Keratinocyte (primary cell): ENCODE measurements around the gene IFT81. TPM values are rescaled to one million over a fixed set of nuclear protein-coding genes. Genes with fewer than 3 reads are reported as not detected.

Experiments
- DNase-seq: peaks from one replicate; pipeline ENCODE4 v3.0.0-alpha.2; 2011; ENCODE audit warnings: low read depth, missing footprints, low spot score
- FAIRE-seq: peaks from 2 replicates; lab custom pipeline; 2011; peaks lifted over from hg19 to GRCh38; lab: Jason Lieb, UNC
- H2AFZ ChIP-seq: 2 replicates; pipeline ENCODE4 v1.6.0; 2012; ENCODE audit warnings: low read length, control low read depth, inconsistent platforms; ENCODE audit not compliant: control insufficient read depth
- H3K27ac ChIP-seq: 2 replicates; pipeline ENCODE4 v1.5.1; 2011; ENCODE audit warnings: low read length; ENCODE audit not compliant: control insufficient read depth, insufficient read depth
- H3K27me3 ChIP-seq: 3 replicates; pipeline ENCODE4 v1.6.0; 2011; ENCODE audit warnings: low read length; ENCODE audit not compliant: control insufficient read depth, insufficient read depth; ENCODE audit errors: extremely low read depth
- H3K36me3 ChIP-seq, 2 experiments: 2 replicates in 1 of 2; 3 replicates in 1 of 2; pipeline ENCODE4 v1.5.1; 2011; ENCODE audit warnings: low read length in 2 of 2, mild to moderate bottlenecking in 1 of 2; ENCODE audit not compliant: control insufficient read depth in 2 of 2, insufficient read depth in 2 of 2; ENCODE audit errors: extremely low read depth in 1 of 2
- H3K4me1 ChIP-seq: 3 replicates; pipeline ENCODE4 v1.5.1; 2011; ENCODE audit warnings: low read length; ENCODE audit not compliant: control insufficient read depth, insufficient read depth; ENCODE audit errors: extremely low read depth
- H3K4me2 ChIP-seq: 3 replicates; pipeline ENCODE4 v1.6.0; 2011; ENCODE audit warnings: low read depth, low read length; ENCODE audit not compliant: control insufficient read depth, insufficient read depth; ENCODE audit errors: extremely low read depth
- H3K4me3 ChIP-seq, 3 experiments: fragments of 200-600 bp in 1 of 3; sonication (generic) in 1 of 3; 2 replicates in 2 of 3; 3 replicates in 1 of 3; pipeline ENCODE4 v1.5.1; 2011 to 2016; ENCODE audit warnings: low read length in 3 of 3, mild to moderate bottlenecking in 3 of 3, control low read depth in 2 of 3, inconsistent platforms in 1 of 3, low read depth in 1 of 3, mixed read lengths in 1 of 3, mixed run types in 1 of 3, moderate library complexity in 1 of 3; ENCODE audit not compliant: control insufficient read depth in 2 of 3, insufficient read depth in 2 of 3; ENCODE audit errors: extremely low read depth in 1 of 3
- H3K79me2 ChIP-seq: 2 replicates; pipeline ENCODE4 v1.6.0; 2012; ENCODE audit warnings: low read length; ENCODE audit not compliant: control insufficient read depth, insufficient read depth
- H3K9ac ChIP-seq: 3 replicates; pipeline ENCODE4 v1.6.0; 2011; ENCODE audit warnings: low read length; ENCODE audit not compliant: control insufficient read depth, insufficient read depth; ENCODE audit errors: extremely low read depth
- H3K9me1 ChIP-seq: 3 replicates; pipeline ENCODE4 v1.6.0; 2011; ENCODE audit warnings: low read length; ENCODE audit not compliant: control insufficient read depth, insufficient read depth; ENCODE audit errors: extremely low read depth
- H3K9me3 ChIP-seq: 2 replicates; pipeline ENCODE4 v1.5.1; 2012; ENCODE audit warnings: low read depth, low read length; ENCODE audit not compliant: control insufficient read depth
- H4K20me1 ChIP-seq: 3 replicates; pipeline ENCODE4 v1.6.0; 2011; ENCODE audit warnings: low read length; ENCODE audit not compliant: control insufficient read depth, insufficient read depth; ENCODE audit errors: extremely low read depth
- CTCF ChIP-seq, 3 experiments: IDR thresholded peaks in 1 of 3; conservative IDR thresholded peaks in 1 of 3; optimal IDR thresholded peaks in 1 of 3; 2 replicates in 2 of 3; 3 replicates in 1 of 3; pipeline versions ENCODE3 to v1.5.1; 2011; ENCODE audit warnings: low read length in 3 of 3, mild to moderate bottlenecking in 3 of 3, moderate library complexity in 2 of 3, control low read depth in 1 of 3, inconsistent platforms in 1 of 3; ENCODE audit not compliant: insufficient read depth in 2 of 3; ENCODE audit errors: extremely low read depth in 1 of 3
- EZH2 ChIP-seq: IDR thresholded peaks from one replicate; pipeline ENCODE4 v1.6.1; 2012; ENCODE audit warnings: inconsistent platforms, mild to moderate bottlenecking, low read length, moderate library complexity
- dilution Hi-C: fragments of 300-500 bp; cut with MboI; formaldehyde crosslinking; loops from one replicate; pipeline ENCODE4 v1.7.0; 2020; ENCODE audit warnings: low sequenced_read_pairs; ENCODE audit not compliant: extremely low pct_ligation_motif_present
- polyA plus RNA-seq, 5 experiments: library from polyadenylated mRNA; depleted of rRNA in 3 of 5; stranded (reverse) in 3 of 5; stranded (forward) in 1 of 5; unstranded in 1 of 5; fragments of >200 nt; gene quantifications; 1 replicate in 1 of 5; 2 replicates in 3 of 5; 3 replicates in 1 of 5; pipeline versions ENCODE4 v1.2.1 to v1.2.3, GENCODE V29; 2011 to 2012; ENCODE audit warnings: missing spikeins in 2 of 5, low read depth in 1 of 5, low replicate concordance in 1 of 5

Gene IFT81
- polyA plus RNA-seq, 1 donor (not counting 4 experiments of a cell fraction or from before 2014, with no cell fraction given), result 8.9 TPM

GRCh38 chr12:110248096-110248447, 123.9 kb downstream of the IFT81 start:
- peak overlapping the region in 2 of 3 experiments; percentile 0 to 3 for H3K4me3 ChIP-seq
- H3K9ac ChIP-seq, result peak overlapping the region; percentile 79
- dilution Hi-C loops, result no loop called here
- DNase-seq, result peak; percentile 42
- no peaks in the 10 kb centered on the region for H4K20me1 ChIP-seq
- peak overlapping the region; percentile 70 for H3K4me2 ChIP-seq
- no peaks in the 10 kb centered on the region for H3K27me3 ChIP-seq
- TF ChIP-seq EZH2 (no peak), CTCF (optimal IDR thresholded peaks at IDR 0.05 in 1 of 3, IDR thresholded peaks at IDR 0.05 in 1 of 3, conservative IDR thresholded peaks at IDR 0.05 in 1 of 3; ENCODE audit: extremely low read depth in 1 of 3, insufficient read depth in 2 of 3, low read length in 3 of 3) (no peak)
- H3K79me2 ChIP-seq, result no peaks in the 10 kb centered on the region
- H3K4me1 ChIP-seq, result peaks cover 30% of the 10 kb centered on the region
- no peaks in the 10 kb centered on the region for H3K36me3 ChIP-seq
- no peaks in the 10 kb centered on the region for H3K9me3 ChIP-seq
- no peak overlapping the region for H2AFZ ChIP-seq
- no peak for FAIRE-seq
- no peaks in the 10 kb centered on the region for H3K9me1 ChIP-seq
- H3K27ac ChIP-seq, result peak overlapping the region; percentile 95

GRCh38 chr12:110249105-110249504, 124.9 kb downstream of the IFT81 start:
- DNase-seq (no peak), FAIRE-seq (peak; percentile 23)
- H3K27ac ChIP-seq, result peak overlapping the region; percentile 95
- H3K9ac ChIP-seq, result peak overlapping the region; percentile 79
- TF ChIP-seq CTCF (optimal IDR thresholded peaks at IDR 0.05 in 1 of 3, IDR thresholded peaks at IDR 0.05 in 1 of 3, conservative IDR thresholded peaks at IDR 0.05 in 1 of 3; ENCODE audit: extremely low read depth in 1 of 3, insufficient read depth in 2 of 3, low read length in 3 of 3) (no peak), EZH2 (no peak)
- H3K79me2 ChIP-seq, result no peaks in the 10 kb centered on the region
- H4K20me1 ChIP-seq, result no peaks in the 10 kb centered on the region
- H3K27me3 ChIP-seq, result no peaks in the 10 kb centered on the region
- peak overlapping the region; percentile 59 for H2AFZ ChIP-seq
- dilution Hi-C loops, result no loop called here
- H3K4me3 ChIP-seq, result no peak overlapping the region
- H3K9me3 ChIP-seq, result no peaks in the 10 kb centered on the region
- peaks cover 30% of the 10 kb centered on the region for H3K4me1 ChIP-seq
- H3K36me3 ChIP-seq, result no peaks in the 10 kb centered on the region
- H3K4me2 ChIP-seq, result peak overlapping the region; percentile 28
- H3K9me1 ChIP-seq, result no peaks in the 10 kb centered on the region
